CD4-positive, alpha-beta T cell treated with Interleukin-17A for 1 hour (primary cell): ENCODE results near the gene LRP1B.
"Not testable (repeated sequence)": the region's sequence is repeated elsewhere in the genome, so short reads cannot be mapped to it uniquely, and the experiment has no call there.

Source experiments
- DNase-seq: peaks from one replicate; pipeline ENCODE4 v3.0.0-alpha.2; 2020

LRP1B gene

GRCh38 chr2:140972724-140973123, 1158.1 kb downstream of the LRP1B start:
- no peak for DNase-seq

GRCh38 chr2:140964324-140964723, 1166.5 kb downstream of the LRP1B start:
- DNase-seq = not testable (repeated sequence)

- DNase-seq = no peak
These were observed 1180.9 kb downstream of the LRP1B start for GRCh38 chr2:140949932-140950331.

GRCh38 chr2:140947236-140947635, 1183.6 kb downstream of the LRP1B start:
- no peak for DNase-seq

- no peak for DNase-seq
These were observed 1186.9 kb downstream of the LRP1B start for GRCh38 chr2:140943867-140944266.

GRCh38 chr2:140942284-140942683, 1188.5 kb downstream of the LRP1B start:
- no peak for DNase-seq

- no peak for DNase-seq
These were observed 1201.0 kb downstream of the LRP1B start for GRCh38 chr2:140929849-140930248.

GRCh38 chr2:140918426-140918825, 1212.4 kb downstream of the LRP1B start:
- DNase-seq = no peak

GRCh38 chr2:140916410-140916809, 1214.4 kb downstream of the LRP1B start:
- DNase-seq = no peak

- DNase-seq = no peak
These were observed 1220.1 kb downstream of the LRP1B start for GRCh38 chr2:140910683-140911082.

- DNase-seq = no peak
These were observed 1225.6 kb downstream of the LRP1B start for GRCh38 chr2:140905083-140905781.

GRCh38 chr2:140895378-140895777, 1235.4 kb downstream of the LRP1B start:
- no peak for DNase-seq

- DNase-seq = no peak
These were observed 1237.1 kb downstream of the LRP1B start for GRCh38 chr2:140893685-140894084.

GRCh38 chr2:140892911-140893637, 1237.7 kb downstream of the LRP1B start:
- DNase-seq = no peak

GRCh38 chr2:140892436-140892835, 1238.4 kb downstream of the LRP1B start:
- no peak for DNase-seq

- DNase-seq = no peak
These were observed 1239.1 kb downstream of the LRP1B start for GRCh38 chr2:140891614-140892212.

- no peak for DNase-seq
These were observed 1247.9 kb downstream of the LRP1B start for GRCh38 chr2:140882671-140883620.

- no peak for DNase-seq
These were observed 1250.2 kb downstream of the LRP1B start for GRCh38 chr2:140880573-140880972.

- no peak for DNase-seq
These were observed 1254.8 kb downstream of the LRP1B start for GRCh38 chr2:140876015-140876414.

- no peak for DNase-seq
These were observed 1256.8 kb downstream of the LRP1B start for GRCh38 chr2:140873915-140874531.

- DNase-seq = no peak
These were observed 1260.9 kb downstream of the LRP1B start for GRCh38 chr2:140869925-140870324.

GRCh38 chr2:140869107-140869506, 1261.7 kb downstream of the LRP1B start:
- DNase-seq = no peak
